Erythroblast (primary cell): ENCODE results near the gene CPNE8.

ENCODE experiments used
- GATA1 ChIP-seq: IDR thresholded peaks from 2 replicates; pipeline ENCODE4 v1.6.1; 2011; ENCODE audit warnings: low read depth, mild to moderate bottlenecking, control low read depth, low read length, moderate library complexity
- POLR2A ChIP-seq: IDR thresholded peaks from 2 replicates; pipeline ENCODE4 v1.6.1; 2011; ENCODE audit warnings: mild to moderate bottlenecking, low read length

DNA sequence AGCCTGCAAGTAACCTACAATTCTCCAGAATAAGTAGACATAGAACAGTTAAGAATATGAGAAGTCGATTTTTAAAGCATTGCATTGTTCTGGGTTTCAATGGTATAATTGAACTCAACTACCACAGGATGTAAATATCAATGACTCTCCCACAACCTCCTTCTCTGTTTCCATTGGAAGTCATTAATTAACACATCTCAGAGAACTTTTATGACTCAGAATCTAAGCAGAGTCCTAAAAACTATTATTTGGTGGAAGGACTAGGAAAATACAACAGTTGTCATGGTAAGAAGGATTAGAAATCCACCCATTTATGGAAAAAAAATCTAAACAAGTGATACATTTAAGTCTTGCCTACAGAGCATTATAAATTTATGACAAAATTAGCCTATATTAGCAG, 21.1 kb upstream of the CPNE8 start:
- TF ChIP-seq POLR2A (no peak), GATA1 (no peak)
